GM21576 (cell line): ENCODE results near the gene MYRFL.
"Not testable (repeated sequence)": the region's sequence is repeated elsewhere in the genome, so short reads cannot be mapped to it uniquely, and the experiment has no call there.

Experiments used
- ATAC-seq: cut with Tn5 transposase; IDR thresholded peaks from one replicate; pipeline ENCODE4 v1.9.1; 2021; ENCODE audit warnings: mild to moderate bottlenecking, moderate library complexity; ENCODE audit not compliant: unreplicated experiment

Gene MYRFL

GRCh38 chr12:69840727-69841126 lies 15.7 kb downstream of the MYRFL start:
- ATAC-seq = no peak

- no peak for ATAC-seq
These were observed 18.6 kb downstream of the MYRFL start for GRCh38 chr12:69843608-69844007.

- no peak for ATAC-seq
These were observed 19.4 kb downstream of the MYRFL start for GRCh38 chr12:69844416-69844815.

- ATAC-seq = no peak
These were observed 19.8 kb downstream of the MYRFL start for GRCh38 chr12:69844836-69845235.

- ATAC-seq = no peak
These were observed 21.9 kb downstream of the MYRFL start for GRCh38 chr12:69846976-69847375.

GRCh38 chr12:69851976-69852375 lies 26.9 kb downstream of the MYRFL start:
- no peak for ATAC-seq

GRCh38 chr12:69853176-69853961 lies 28.3 kb downstream of the MYRFL start:
- ATAC-seq = not testable (repeated sequence)

- ATAC-seq = no peak
These were observed 41.7 kb downstream of the MYRFL start for GRCh38 chr12:69866698-69867097.

GRCh38 chr12:69868695-69869094 lies 43.7 kb downstream of the MYRFL start:
- no peak for ATAC-seq

- no peak for ATAC-seq
These were observed 47.8 kb downstream of the MYRFL start for GRCh38 chr12:69872804-69873203.

GRCh38 chr12:69873429-69873828 lies 48.4 kb downstream of the MYRFL start:
- no peak for ATAC-seq

GRCh38 chr12:69874606-69875005 lies 49.6 kb downstream of the MYRFL start:
- no peak for ATAC-seq

GRCh38 chr12:69875416-69875935 lies 50.4 kb downstream of the MYRFL start:
- no peak for ATAC-seq

GRCh38 chr12:69879007-69879960 lies 54.3 kb downstream of the MYRFL start:
- ATAC-seq = peak; percentile 87

- ATAC-seq = no peak
These were observed 55.5 kb downstream of the MYRFL start for GRCh38 chr12:69880571-69880970.

- no peak for ATAC-seq
These were observed 56.7 kb downstream of the MYRFL start for GRCh38 chr12:69881771-69882170.

- no peak for ATAC-seq
These were observed 59.4 kb downstream of the MYRFL start for GRCh38 chr12:69884386-69884785.

GRCh38 chr12:69885658-69886057 lies 60.6 kb downstream of the MYRFL start:
- no peak for ATAC-seq

GRCh38 chr12:69886109-69886508 lies 61.1 kb downstream of the MYRFL start:
- no peak for ATAC-seq

GRCh38 chr12:69886715-69887114 lies 61.7 kb downstream of the MYRFL start:
- ATAC-seq = no peak

- ATAC-seq = no peak
These were observed 63.9 kb downstream of the MYRFL start for GRCh38 chr12:69888901-69889300.
